Heart right ventricle (tissue), 16 donors: ENCODE results near the gene FAM171A2. TPM values are rescaled to one million over a fixed set of nuclear protein-coding genes. Genes with fewer than 3 reads are reported as not detected.
A peak's percentile ranks its signal among the peaks of the same experiment; 100 is the strongest.

Experiments used
- ATAC-seq, 8 donors: fragments of 200-7000 bp; cut with Tn5 transposase; one replicate each; pipeline ENCODE4 v1.9.1; 2020; ENCODE audit warnings: mild to moderate bottlenecking in 8 of 8, moderate library complexity in 8 of 8, moderate number of reproducible peaks in 1 of 8
- DNase-seq, 2 donors: peaks; one replicate each; pipeline ENCODE4 v3.0.0-alpha.2; 2020
- H3K27ac ChIP-seq, 10 donors: fragments of 200-600 bp; sonication (generic) in 2 of 10; one replicate each; pipeline versions ENCODE4 v1.5.0 to v1.8.0; 2020 to 2022; ENCODE audit warnings: mild to moderate bottlenecking in 3 of 10
- H3K27me3 ChIP-seq, 7 donors: fragments of 200-600 bp; one replicate each; pipeline ENCODE4 v1.8.0; 2021 to 2022; ENCODE audit warnings: mild to moderate bottlenecking in 2 of 7
- H3K36me3 ChIP-seq, 9 donors: fragments of 200-600 bp; sonication (generic) in 1 of 9; one replicate each; pipeline versions ENCODE4 v1.5.0 to v1.8.0; 2020 to 2022; ENCODE audit warnings: mild to moderate bottlenecking in 2 of 9
- H3K4me1 ChIP-seq, 9 donors: fragments of 200-600 bp; sonication (generic) in 1 of 9; one replicate each; pipeline versions ENCODE4 v1.5.0 to v1.8.0; 2020 to 2022; ENCODE audit warnings: mild to moderate bottlenecking in 4 of 9
- H3K4me3 ChIP-seq, 10 donors: fragments of 200-600 bp; sonication (generic) in 2 of 10; one replicate each; pipeline versions ENCODE4 v1.5.0 to v1.8.0; 2020 to 2022; ENCODE audit warnings: mild to moderate bottlenecking in 7 of 10, moderate library complexity in 2 of 10
- H3K9me3 ChIP-seq, 11 donors: fragments of 200-600 bp in 10 of 11; sonication (generic) in 2 of 11; one replicate each; pipeline versions ENCODE4 v1.5.0 to v1.8.0; 2013 to 2022; ENCODE audit warnings: mild to moderate bottlenecking in 2 of 11, control low read depth in 1 of 11, moderate library complexity in 1 of 11
- WGBS, 2 donors: extraction: QIAGEN DNeasy Blood & Tissue Kit; methylation state at CpG; one replicate each; pipeline ENCODE4 v1.1.7; 2013; ENCODE audit warnings: inconsistent platforms in 1 of 2; 5-methylcytosine and 5-hydroxymethylcytosine counted together
- intact Hi-C, 10 donors: fragments of 100-400 bp; cut with DNase I; formaldehyde crosslinking; loops; one replicate each; pipeline versions ENCODE4 v1.11.1 to v1.14.2; 2022
- polyA plus RNA-seq, 2 donors: library from polyadenylated mRNA; stranded (reverse); fragments of 200-250 nt; gene quantifications; one replicate each; pipeline ENCODE4 v1.2.3, GENCODE V29; 2013
- total RNA-seq, 10 donors: library from RNA; stranded (reverse); fragmentation: NEBNext Ultra II Directional in 3 of 10; extraction: Animal tissue kit (Norgen Biotek cat#: 25700) in 3 of 10; gene quantifications; one replicate each; pipeline versions ENCODE4 v1.2.1 to v1.2.4, GENCODE V29; 2021 to 2023
- TF ChIP-seq, protein P1 (sequence below), 9 donors: fragments of 200-600 bp; sonication (generic) in 2 of 9; IDR thresholded peaks; one replicate each; pipeline versions ENCODE4 v1.5.0 to v1.8.0; 2021 to 2022; ENCODE audit warnings: antibody characterized with exemption in 9 of 9, mild to moderate bottlenecking in 5 of 9, moderate library complexity in 1 of 9
- donor health status: Arrhythmogenic right ventricular cardiomyopathy.
- donor health status: ischemic (EF 13 %, LVEDD 7.1; RV severe dilation, severe dysfunction).
- donor health status: healthy with polysubstance abuse.
- donor health status: DM: no; HTN: yes; CAD: no.
- donor health status: DM: no; HTN: no; CAD: no.
- donor health status: ischemic (EF 25% LVEDD 6.9; RV normal size, moderate dysfunction).
- donor health status: ischemic (EF 25% LVEDD 5.7; RV mildly dilated, moderate dysfunction).
- donor health status: healthy.
- donor health status: DM: yes; HTN: yes; CAD: no.
- donor health status: Ischemic cardiomyopathy.
- donor health status: ischemic (EF 35%, LVEDD 5.7; RV mildly dilated, moderate dysfunction).
- donor health status: nonischemic (EF 11% LVEDD 7.7; RV severe dilation, severe dysfunction).
- donor health status: DM: yes; HTN: yes; CAD: no.
- donor health status: PGD.
- donor health status: ischemic (EF 29% LVEDD 5.4; RV normal size, mild dysfunction).
- donor health status: nonischemic (EF 23%, LVEDD 6.1; RV moderate dilation, normal function).

Gene FAM171A2
- total and polyA plus RNA-seq, 12 donors, result 0.25 to 0.95 (median 0.46) TPM

DNA sequence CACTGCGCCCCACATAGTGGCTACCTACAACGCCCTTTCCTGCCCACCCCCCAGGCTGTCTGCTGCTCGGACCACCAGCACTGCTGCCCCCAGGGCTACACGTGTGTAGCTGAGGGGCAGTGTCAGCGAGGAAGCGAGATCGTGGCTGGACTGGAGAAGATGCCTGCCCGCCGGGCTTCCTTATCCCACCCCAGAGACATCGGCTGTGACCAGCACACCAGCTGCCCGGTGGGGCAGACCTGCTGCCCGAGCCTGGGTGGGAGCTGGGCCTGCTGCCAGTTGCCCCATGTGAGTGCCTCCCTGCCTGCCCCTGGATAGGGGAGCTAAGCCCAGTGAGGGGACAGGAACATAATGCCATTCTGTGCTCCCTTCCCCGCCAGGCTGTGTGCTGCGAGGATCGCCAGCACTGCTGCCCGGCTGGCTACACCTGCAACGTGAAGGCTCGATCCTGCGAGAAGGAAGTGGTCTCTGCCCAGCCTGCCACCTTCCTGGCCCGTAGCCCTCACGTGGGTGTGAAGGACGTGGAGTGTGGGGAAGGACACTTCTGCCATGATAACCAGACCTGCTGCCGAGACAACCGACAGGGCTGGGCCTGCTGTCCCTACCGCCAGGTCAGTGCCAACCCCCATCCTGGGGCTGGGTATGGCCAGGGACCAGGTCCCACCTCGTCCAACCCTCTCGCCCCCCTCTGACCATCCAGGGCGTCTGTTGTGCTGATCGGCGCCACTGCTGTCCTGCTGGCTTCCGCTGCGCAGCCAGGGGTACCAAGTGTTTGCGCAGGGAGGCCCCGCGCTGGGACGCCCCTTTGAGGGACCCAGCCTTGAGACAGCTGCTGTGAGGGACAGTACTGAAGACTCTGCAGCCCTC is 11.5 kb downstream of the FAM171A2 start:
- no peak overlapping the region for H3K4me3 ChIP-seq
- WGBS, 2 donors, result 85% methylated on average over 36 of the region's 36 CpGs
- DNase-seq (no peak), ATAC-seq (no peak)
- intact Hi-C loops, result loop anchor here in 1 of 10 donors (5.0 kb wide), 1 partner anchor 170 kb away; no protein-coding TSS in a partner anchor
- H3K36me3 ChIP-seq, result peaks cover 0 to 46% (median 31%) of the 10 kb centered on the region in 9 donors
- TF ChIP-seq, protein P1, sequence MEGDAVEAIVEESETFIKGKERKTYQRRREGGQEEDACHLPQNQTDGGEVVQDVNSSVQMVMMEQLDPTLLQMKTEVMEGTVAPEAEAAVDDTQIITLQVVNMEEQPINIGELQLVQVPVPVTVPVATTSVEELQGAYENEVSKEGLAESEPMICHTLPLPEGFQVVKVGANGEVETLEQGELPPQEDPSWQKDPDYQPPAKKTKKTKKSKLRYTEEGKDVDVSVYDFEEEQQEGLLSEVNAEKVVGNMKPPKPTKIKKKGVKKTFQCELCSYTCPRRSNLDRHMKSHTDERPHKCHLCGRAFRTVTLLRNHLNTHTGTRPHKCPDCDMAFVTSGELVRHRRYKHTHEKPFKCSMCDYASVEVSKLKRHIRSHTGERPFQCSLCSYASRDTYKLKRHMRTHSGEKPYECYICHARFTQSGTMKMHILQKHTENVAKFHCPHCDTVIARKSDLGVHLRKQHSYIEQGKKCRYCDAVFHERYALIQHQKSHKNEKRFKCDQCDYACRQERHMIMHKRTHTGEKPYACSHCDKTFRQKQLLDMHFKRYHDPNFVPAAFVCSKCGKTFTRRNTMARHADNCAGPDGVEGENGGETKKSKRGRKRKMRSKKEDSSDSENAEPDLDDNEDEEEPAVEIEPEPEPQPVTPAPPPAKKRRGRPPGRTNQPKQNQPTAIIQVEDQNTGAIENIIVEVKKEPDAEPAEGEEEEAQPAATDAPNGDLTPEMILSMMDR (IDR thresholded peaks at IDR 0.05), result no peak
- no peaks in the 10 kb centered on the region for H3K9me3 ChIP-seq
- H3K27ac ChIP-seq, result no peak overlapping the region
- H3K27me3 ChIP-seq, result no peaks in the 10 kb centered on the region
- peaks cover 0 to 24% (median 0%) of the 10 kb centered on the region in 9 donors for H3K4me1 ChIP-seq

DNA sequence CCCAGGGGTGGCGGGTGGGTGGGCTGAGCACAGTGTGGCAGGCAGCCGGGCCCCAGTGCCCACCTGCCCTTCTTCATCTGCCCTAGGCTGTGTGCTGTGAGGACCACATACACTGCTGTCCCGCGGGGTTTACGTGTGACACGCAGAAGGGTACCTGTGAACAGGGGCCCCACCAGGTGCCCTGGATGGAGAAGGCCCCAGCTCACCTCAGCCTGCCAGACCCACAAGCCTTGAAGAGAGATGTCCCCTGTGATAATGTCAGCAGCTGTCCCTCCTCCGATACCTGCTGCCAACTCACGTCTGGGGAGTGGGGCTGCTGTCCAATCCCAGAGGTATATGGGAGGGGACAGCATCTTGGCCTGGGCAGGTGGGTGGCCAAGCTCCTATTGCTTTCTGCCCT is 12.2 kb downstream of the FAM171A2 start:
- 92 to 93% methylated on average over 8 of the region's 8 CpGs for WGBS, 2 donors
- Histone ChIP-seq H3K27ac (no peak overlapping the region), H3K36me3 (peaks cover 0 to 46% (median 31%) of the 10 kb centered on the region in 9 donors), H3K9me3 (no peaks in the 10 kb centered on the region), H3K4me3 (no peak overlapping the region), H3K27me3 (no peaks in the 10 kb centered on the region), H3K4me1 (peaks cover 0 to 32% (median 0%) of the 10 kb centered on the region in 9 donors)
- DNase-seq (no peak), ATAC-seq (peak in 1 of 8 donors; percentile 6)
- intact Hi-C loops, result loop anchor here in 1 of 10 donors (5.0 kb wide), 1 partner anchor 171 kb away; no protein-coding TSS in a partner anchor
- TF ChIP-seq, protein P1 (IDR thresholded peaks at IDR 0.05), result no peak

DNA sequence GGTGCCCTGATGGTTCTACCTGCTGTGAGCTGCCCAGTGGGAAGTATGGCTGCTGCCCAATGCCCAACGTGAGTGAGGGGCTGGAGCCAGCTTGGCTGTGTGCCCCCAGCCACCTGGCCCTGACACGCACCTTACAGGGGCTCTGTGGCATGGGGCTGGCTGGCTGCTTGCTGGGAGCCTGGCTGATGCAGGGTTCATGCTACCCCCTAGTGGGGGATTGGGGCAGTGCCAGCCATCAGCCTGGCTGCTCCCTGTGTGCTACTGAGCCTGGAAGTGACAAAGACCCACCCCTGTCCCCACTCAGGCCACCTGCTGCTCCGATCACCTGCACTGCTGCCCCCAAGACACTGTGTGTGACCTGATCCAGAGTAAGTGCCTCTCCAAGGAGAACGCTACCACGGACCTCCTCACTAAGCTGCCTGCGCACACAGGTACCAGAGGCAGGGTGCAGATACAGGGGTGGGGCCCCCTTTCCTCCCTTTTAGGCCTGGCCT is 12.9 kb downstream of the FAM171A2 start:
- DNase-seq, result peak; percentile 56 to 70
- WGBS, 2 donors, result 66 to 67% methylated on average over 6 of the region's 6 CpGs

DNA sequence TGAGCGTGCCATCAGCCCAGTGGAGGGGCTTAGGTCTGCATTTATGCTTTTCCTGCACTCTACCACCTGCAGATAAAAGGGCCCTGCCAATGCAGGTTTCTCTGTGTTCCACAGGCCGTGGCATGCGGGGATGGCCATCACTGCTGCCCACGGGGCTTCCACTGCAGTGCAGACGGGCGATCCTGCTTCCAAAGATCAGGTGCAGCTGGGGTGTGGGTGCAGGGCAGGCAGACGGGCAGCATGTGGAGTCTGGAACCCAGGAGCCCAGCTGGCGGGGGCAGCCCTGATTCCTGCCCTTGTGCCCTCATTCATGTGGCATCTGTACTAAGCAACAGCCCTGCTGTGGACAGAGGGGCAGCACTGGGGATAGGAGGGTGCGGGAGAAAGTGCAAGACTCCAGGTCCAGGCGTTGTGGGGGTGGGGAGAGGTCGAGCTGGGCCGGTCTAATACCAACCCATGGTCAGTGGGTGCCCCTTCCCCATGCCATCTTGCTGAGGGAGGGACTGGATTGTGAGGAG is 14.0 kb downstream of the FAM171A2 start:
- peaks cover 0 to 46% (median 31%) of the 10 kb centered on the region in 9 donors for H3K36me3 ChIP-seq
- 91% methylated on average over 12 of the region's 12 CpGs for WGBS, 2 donors
- no peak for ATAC-seq
- DNase-seq, result no peak
- H3K4me1 ChIP-seq, result peaks cover 0 to 44% (median 11%) of the 10 kb centered on the region in 9 donors
- no peak overlapping the region for H3K4me3 ChIP-seq
- H3K9me3 ChIP-seq, result no peaks in the 10 kb centered on the region
- H3K27me3 ChIP-seq, result no peaks in the 10 kb centered on the region
- no peak overlapping the region for H3K27ac ChIP-seq
- TF ChIP-seq, protein P1 (IDR thresholded peaks at IDR 0.05), result no peak
- intact Hi-C loops, result loop anchor here in 5 of 10 donors (5.0 kb wide), 3 partner anchors 137 to 207 kb away; partner anchors contain the start of gene HROB (in 1 of the 5)

More for the DNA sequence above, 12.9 kb downstream of the FAM171A2 start:
- Histone ChIP-seq H3K4me1 (peaks cover 0 to 39% (median 6%) of the 10 kb centered on the region in 9 donors), H3K27me3 (no peaks in the 10 kb centered on the region), H3K27ac (no peak overlapping the region), H3K4me3 (no peak overlapping the region), H3K36me3 (peaks cover 0 to 46% (median 31%) of the 10 kb centered on the region in 9 donors), H3K9me3 (no peaks in the 10 kb centered on the region)
- ATAC-seq, result peak in 7 of 8 donors; percentile 15 to 72 (median 69)
- intact Hi-C loops, result loop anchor here in 1 of 10 donors (5.0 kb wide), 1 partner anchor 172 kb away; no protein-coding TSS in a partner anchor
- TF ChIP-seq, protein P1 (IDR thresholded peaks at IDR 0.05), result peak; percentile 56 to 85 (median 73)
